ENCODE data around the gene ITPKB. TPM values are rescaled to one million over a fixed set of nuclear protein-coding genes. Genes with fewer than 3 reads are reported as not detected.
A peak's percentile ranks its signal among the peaks of the same experiment; 100 is the strongest.

ITPKB gene
- total RNA-seq, 1 experiment from 2014 or later = 4.4 TPM

DNA sequence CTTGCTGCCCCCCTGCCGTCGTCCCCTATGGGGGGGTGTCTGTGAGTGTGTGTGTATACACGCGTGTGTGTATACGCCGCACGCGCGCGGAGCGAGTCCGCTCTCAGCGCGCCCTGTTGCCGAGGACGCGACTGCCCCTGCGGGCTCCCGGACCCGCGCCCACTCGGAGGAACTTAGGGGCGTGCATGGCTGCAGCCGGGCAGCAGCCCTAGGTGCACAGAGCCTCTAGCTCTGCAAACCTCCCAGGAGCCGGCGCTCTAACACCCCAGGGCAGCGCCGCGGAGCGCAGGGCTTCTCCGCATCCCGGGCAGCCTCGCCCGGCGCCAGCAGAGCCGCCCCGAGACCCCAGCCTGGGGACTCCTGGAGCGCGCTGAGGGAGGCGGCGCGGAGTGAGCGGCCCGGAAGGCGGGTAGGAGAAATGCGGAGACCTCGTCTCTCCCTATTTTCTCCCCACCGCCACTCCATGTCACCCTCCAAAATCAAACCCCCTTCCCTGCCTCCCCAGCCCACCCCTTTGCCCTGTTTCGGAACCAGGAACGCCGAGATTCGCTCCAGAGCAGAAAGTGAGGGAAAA is 574 bp downstream of the ITPKB start:
- intact Hi-C loops (cut with micrococcal nuclease; ENCODE audit: unreplicated experiment) = loop anchor here (5.0 kb wide), 1 partner anchor 89 kb away; no protein-coding TSS in a partner anchor
- no peaks in the 10 kb centered on the region for H3K4me1 Mint-ChIP-seq (ENCODE audit: low read depth, unreplicated experiment)
- Histone ChIP-seq H3K4me1 (peaks cover 3% of the 10 kb centered on the region; the same call in 1 of the 2 replicates), H3K36me3 (ENCODE audit: control insufficient read depth, insufficient read depth, low read length) (no peaks in the 10 kb centered on the region), H3K4me3 (ENCODE audit: low read depth, low read length) (peak overlapping the region; percentile 61), H3K27me3 (replicated peaks; ENCODE audit: control insufficient read depth, insufficient read depth, low read length) (no peaks in the 10 kb centered on the region), H3K9me3 (peaks cover 7% of the 10 kb centered on the region; the same call in 1 of the 2 replicates)
- DNase-seq = peak in 1 of 2 experiments; percentile 59
- H3K27ac Mint-ChIP-seq (ENCODE audit: unreplicated experiment) = peak overlapping the region; percentile 42
- no TSS peak for BruUV-seq (replicated peaks)
- H3K9me3 Mint-ChIP-seq (ENCODE audit: unreplicated experiment) = no peaks in the 10 kb centered on the region
- no peaks in the 10 kb centered on the region for H3K27me3 Mint-ChIP-seq (ENCODE audit: insufficient read depth, unreplicated experiment)
- peak overlapping the region; percentile 84 for H3K4me3 Mint-ChIP-seq (ENCODE audit: unreplicated experiment)
- TF ChIP-seq, protein P1, sequence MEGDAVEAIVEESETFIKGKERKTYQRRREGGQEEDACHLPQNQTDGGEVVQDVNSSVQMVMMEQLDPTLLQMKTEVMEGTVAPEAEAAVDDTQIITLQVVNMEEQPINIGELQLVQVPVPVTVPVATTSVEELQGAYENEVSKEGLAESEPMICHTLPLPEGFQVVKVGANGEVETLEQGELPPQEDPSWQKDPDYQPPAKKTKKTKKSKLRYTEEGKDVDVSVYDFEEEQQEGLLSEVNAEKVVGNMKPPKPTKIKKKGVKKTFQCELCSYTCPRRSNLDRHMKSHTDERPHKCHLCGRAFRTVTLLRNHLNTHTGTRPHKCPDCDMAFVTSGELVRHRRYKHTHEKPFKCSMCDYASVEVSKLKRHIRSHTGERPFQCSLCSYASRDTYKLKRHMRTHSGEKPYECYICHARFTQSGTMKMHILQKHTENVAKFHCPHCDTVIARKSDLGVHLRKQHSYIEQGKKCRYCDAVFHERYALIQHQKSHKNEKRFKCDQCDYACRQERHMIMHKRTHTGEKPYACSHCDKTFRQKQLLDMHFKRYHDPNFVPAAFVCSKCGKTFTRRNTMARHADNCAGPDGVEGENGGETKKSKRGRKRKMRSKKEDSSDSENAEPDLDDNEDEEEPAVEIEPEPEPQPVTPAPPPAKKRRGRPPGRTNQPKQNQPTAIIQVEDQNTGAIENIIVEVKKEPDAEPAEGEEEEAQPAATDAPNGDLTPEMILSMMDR (IDR thresholded peaks at IDR 0.05; ENCODE audit: insufficient read depth in 1 of 2, low read depth in 1 of 2, low read length in 1 of 2, severe bottlenecking in 1 of 2, unreplicated experiment in 1 of 2) = no peak
- ChIA-PET CTCF (interaction anchor here (0.5 kb wide), 1 partner anchor 87 kb away, joined by 3 read pairs; no protein-coding TSS in a partner anchor), POLR2A (no interaction called here)
- H3K36me3 Mint-ChIP-seq (ENCODE audit: insufficient read depth, unreplicated experiment) = no peaks in the 10 kb centered on the region

DNA sequence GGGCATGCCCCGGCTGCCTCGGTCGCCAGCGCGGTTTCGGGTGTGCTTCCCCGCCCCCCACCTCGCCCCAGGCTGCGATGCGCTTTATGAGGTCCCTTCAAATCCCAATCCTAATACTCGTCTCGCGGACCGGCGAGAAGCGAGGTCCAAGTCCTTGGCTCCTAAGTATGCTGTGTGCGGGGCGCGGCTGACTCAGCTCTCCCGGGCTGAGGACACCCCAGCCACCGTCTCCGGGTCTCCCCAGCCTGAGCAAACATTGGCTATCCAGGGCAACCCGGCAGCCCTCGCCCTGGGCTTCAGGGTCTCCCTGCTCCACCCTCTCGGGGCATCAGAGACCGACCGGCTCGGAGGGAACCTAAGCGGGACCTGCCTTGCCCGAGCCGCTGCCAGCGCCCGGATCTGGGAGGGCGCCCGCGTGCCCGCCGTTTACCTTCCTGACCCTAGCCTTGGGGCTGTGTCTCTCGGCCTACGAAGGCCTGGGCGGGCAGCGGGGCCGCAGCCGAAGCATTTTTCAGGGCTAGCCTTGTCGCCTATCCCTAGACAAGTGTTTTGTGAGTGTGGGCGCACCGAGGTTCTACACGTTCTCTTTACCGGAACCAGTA is 1.2 kb downstream of the ITPKB start:
- peak overlapping the region; percentile 61 for H3K4me3 ChIP-seq (ENCODE audit: low read depth, low read length)
- peaks cover 1% of the 10 kb centered on the region; the same call in 1 of the 2 replicates for H3K9me3 ChIP-seq
- no peaks in the 10 kb centered on the region for H3K27me3 Mint-ChIP-seq (ENCODE audit: insufficient read depth, unreplicated experiment)
- H3K9me3 Mint-ChIP-seq (ENCODE audit: unreplicated experiment) = no peaks in the 10 kb centered on the region
- CTCF ChIA-PET = no interaction called here
- no peaks in the 10 kb centered on the region for H3K27me3 ChIP-seq (replicated peaks; ENCODE audit: control insufficient read depth, insufficient read depth, low read length)
- H3K27ac Mint-ChIP-seq (ENCODE audit: unreplicated experiment) = no peak overlapping the region
- no TSS peak for BruUV-seq (replicated peaks)
- peak overlapping the region; percentile 84 for H3K4me3 Mint-ChIP-seq (ENCODE audit: unreplicated experiment)
- peak in 1 of 2 experiments; percentile 6 for DNase-seq
- H3K4me1 Mint-ChIP-seq (ENCODE audit: low read depth, unreplicated experiment) = no peaks in the 10 kb centered on the region
- no peaks in the 10 kb centered on the region for H3K36me3 Mint-ChIP-seq (ENCODE audit: insufficient read depth, unreplicated experiment)
- H3K36me3 ChIP-seq (ENCODE audit: control insufficient read depth, insufficient read depth, low read length) = no peaks in the 10 kb centered on the region
- TF ChIP-seq, protein P1 (IDR thresholded peaks at IDR 0.05; ENCODE audit: insufficient read depth in 1 of 2, low read depth in 1 of 2, low read length in 1 of 2, severe bottlenecking in 1 of 2, unreplicated experiment in 1 of 2) = no peak
- intact Hi-C loops (cut with micrococcal nuclease; ENCODE audit: unreplicated experiment) = loop anchor here (5.0 kb wide), 1 partner anchor 89 kb away; no protein-coding TSS in a partner anchor
- peaks cover 3% of the 10 kb centered on the region; the same call in 1 of the 2 replicates for H3K4me1 ChIP-seq
- POLR2A ChIA-PET = no interaction called here

DNA sequence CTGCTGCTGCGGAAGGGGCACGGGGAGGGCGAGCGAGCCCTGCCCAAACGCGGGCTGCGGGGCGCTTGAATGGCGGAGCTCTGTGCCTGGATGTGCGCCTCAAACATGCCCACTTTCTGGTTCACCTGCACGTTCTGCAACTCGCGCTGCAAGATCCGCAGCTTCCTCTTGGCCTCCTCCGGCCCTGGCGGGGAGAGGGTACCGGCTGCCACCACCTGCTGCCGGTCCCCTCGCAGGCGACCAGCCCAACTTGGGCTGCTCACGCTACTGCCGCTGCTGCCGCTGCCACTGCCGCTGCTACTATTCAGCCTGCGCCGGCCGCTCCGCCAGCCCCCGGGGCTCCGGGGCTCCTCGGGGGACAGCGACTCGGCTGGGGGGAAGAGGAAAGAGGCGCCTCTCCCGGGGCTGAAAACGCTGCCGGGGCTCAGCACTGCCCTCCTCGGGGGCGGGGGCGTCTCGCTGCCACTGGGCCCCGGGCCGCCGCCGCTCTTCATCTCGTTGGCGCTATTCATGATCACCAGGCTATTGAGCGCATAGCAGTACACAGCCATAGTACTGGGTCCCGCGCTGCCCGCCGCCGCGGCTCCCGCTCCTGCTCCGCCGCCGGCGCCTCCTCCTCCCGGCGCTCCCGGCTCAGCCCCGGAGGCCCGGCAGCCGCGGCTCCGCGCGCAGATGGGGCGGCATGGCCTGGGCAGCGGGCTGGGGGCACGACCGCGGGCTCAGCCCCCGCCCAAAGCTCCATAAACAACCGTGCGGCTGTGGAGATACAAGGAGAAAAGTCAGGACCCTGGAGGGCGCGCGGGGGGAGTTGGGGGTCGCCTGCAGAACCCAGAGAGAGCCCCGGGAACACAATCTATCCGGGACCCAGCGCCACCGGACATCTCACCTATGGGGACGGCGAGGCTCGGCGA is 1.9 kb downstream of the ITPKB start:
- POLR2A ChIA-PET = no interaction called here
- no peak for DNase-seq
- Histone ChIP-seq H3K4me1 (peaks cover 3% of the 10 kb centered on the region; the same call in 1 of the 2 replicates), H3K27me3 (replicated peaks; ENCODE audit: control insufficient read depth, insufficient read depth, low read length) (no peaks in the 10 kb centered on the region), H3K9me3 (no peaks in the 10 kb centered on the region), H3K36me3 (ENCODE audit: control insufficient read depth, insufficient read depth, low read length) (no peaks in the 10 kb centered on the region), H3K4me3 (ENCODE audit: low read depth, low read length) (peak overlapping the region; percentile 61)
- CTCF ChIA-PET = no interaction called here
- Mint-ChIP-seq H3K36me3 (ENCODE audit: insufficient read depth, unreplicated experiment) (no peaks in the 10 kb centered on the region), H3K27ac (ENCODE audit: unreplicated experiment) (no peak overlapping the region), H3K4me3 (ENCODE audit: unreplicated experiment) (peak overlapping the region; percentile 84), H3K9me3 (ENCODE audit: unreplicated experiment) (no peaks in the 10 kb centered on the region), H3K4me1 (ENCODE audit: low read depth, unreplicated experiment) (no peaks in the 10 kb centered on the region), H3K27me3 (ENCODE audit: insufficient read depth, unreplicated experiment) (no peaks in the 10 kb centered on the region)
- no TSS peak for BruUV-seq (replicated peaks)
- TF ChIP-seq, protein P1 (IDR thresholded peaks at IDR 0.05; ENCODE audit: insufficient read depth in 1 of 2, low read depth in 1 of 2, low read length in 1 of 2, severe bottlenecking in 1 of 2, unreplicated experiment in 1 of 2) = no peak
- intact Hi-C loops (cut with micrococcal nuclease; ENCODE audit: unreplicated experiment) = loop anchor here (5.0 kb wide), 1 partner anchor 90 kb away; no protein-coding TSS in a partner anchor
